GM12801 (cell line): ENCODE measurements around the gene PRR35.

ENCODE experiments used
- CTCF ChIP-seq: IDR thresholded peaks from one replicate; pipeline ENCODE4 v1.5.1; 2011; ENCODE audit warnings: control low read depth; ENCODE audit not compliant: insufficient read length; ENCODE audit errors: extremely low read depth

Gene PRR35

GRCh38 chr16:529012-529575 lies 31.1 kb upstream of the PRR35 start:
- no peak for TF ChIP-seq CTCF

- no peak for TF ChIP-seq CTCF
Observed at GRCh38 chr16:530111-530817, 29.9 kb upstream of the PRR35 start.

GRCh38 chr16:531494-532125 lies 28.6 kb upstream of the PRR35 start:
- TF ChIP-seq CTCF, result no peak

- no peak for TF ChIP-seq CTCF
Observed at GRCh38 chr16:533391-534123, 26.6 kb upstream of the PRR35 start.

- no peak for TF ChIP-seq CTCF
Observed at GRCh38 chr16:534135-534534, 26.1 kb upstream of the PRR35 start.

GRCh38 chr16:534856-535445 lies 25.2 kb upstream of the PRR35 start:
- no peak for TF ChIP-seq CTCF
